A673 (cell line): ENCODE data around the gene SGSM1. TPM values are rescaled to one million over a fixed set of nuclear protein-coding genes. Genes with fewer than 3 reads are reported as not detected.

Experiments used
- BruUV-seq: library from RNA; stranded (reverse); fragments of 400-500 nt; replicated peaks from 2 replicates; lab custom pipeline; 2021; lab: Mats Ljungman, UMichigan
- CTCF ChIA-PET: fragments of 300-600 bp; sonication (Branson Sonifier 250); formaldehyde crosslinking; loops from one replicate; lab custom pipeline; 2022; ENCODE audit warnings: antibody characterized with exemption; lab: Charles Lee
- POLR2A ChIA-PET: fragments of 300-600 bp; sonication (Branson Sonifier 250); formaldehyde crosslinking; loops from one replicate; lab custom pipeline; 2022; ENCODE audit warnings: antibody characterized with exemption; ENCODE audit not compliant: low non-redundant PET; lab: Charles Lee
- DNase-seq: peaks from one replicate; pipeline ENCODE4 v3.0.0-alpha.2; 2015; ENCODE audit warnings: low spot score
- H3K27ac ChIP-seq: fragments of 200-600 bp; sonication (generic); 2 replicates; pipeline ENCODE4 v1.5.1; 2016; ENCODE audit warnings: mixed run types, low read depth, mild to moderate bottlenecking, mixed read lengths, antibody characterized with exemption, low read length; ENCODE audit not compliant: poor library complexity, severe bottlenecking
- H3K27me3 ChIP-seq: fragments of 200-600 bp; sonication (generic); replicated peaks from 2 replicates; pipeline ENCODE4 v1.6.1; 2017; ENCODE audit warnings: mixed run types, low read depth, mild to moderate bottlenecking, mixed read lengths, antibody characterized with exemption, low read length; ENCODE audit not compliant: insufficient read depth, poor library complexity
- H3K36me3 ChIP-seq: fragments of 200-600 bp; sonication (generic); 2 replicates; pipeline ENCODE4 v1.6.1; 2016; ENCODE audit warnings: mixed run types, mild to moderate bottlenecking, mixed read lengths, antibody characterized with exemption, low read length; ENCODE audit not compliant: insufficient read depth, poor library complexity, severe bottlenecking
- H3K4me1 ChIP-seq: fragments of 200-600 bp; sonication (generic); 2 replicates; pipeline ENCODE4 v1.6.1; 2017; ENCODE audit warnings: mixed run types, mild to moderate bottlenecking, mixed read lengths, antibody characterized with exemption, low read length; ENCODE audit not compliant: insufficient read depth, poor library complexity, severe bottlenecking
- H3K4me3 ChIP-seq: fragments of 200-600 bp; sonication (generic); 2 replicates; pipeline ENCODE4 v1.5.1; 2016; ENCODE audit warnings: low read depth, mixed run types, mild to moderate bottlenecking, mixed read lengths, low read length; ENCODE audit not compliant: poor library complexity, severe bottlenecking
- H3K9me3 ChIP-seq: fragments of 200-600 bp; sonication (generic); 2 replicates; pipeline ENCODE4 v1.6.1; 2016; ENCODE audit warnings: mixed run types, low read depth, mild to moderate bottlenecking, mixed read lengths, antibody characterized with exemption, low read length; ENCODE audit not compliant: poor library complexity, severe bottlenecking
- EZH2 ChIP-seq: fragments of 200-600 bp; sonication (generic); IDR thresholded peaks from 2 replicates; pipeline ENCODE4 v1.6.1; 2017; ENCODE audit warnings: borderline replicate concordance, low read depth, mild to moderate bottlenecking, mixed read lengths, antibody characterized with exemption, low read length; ENCODE audit not compliant: poor library complexity, severe bottlenecking
- intact Hi-C: fragments of 100-400 bp; cut with micrococcal nuclease; formaldehyde crosslinking; loops from one replicate; pipeline ENCODE4 v1.10.0; 2022; ENCODE audit not compliant: unreplicated experiment
- total RNA-seq: library from RNA; stranded (reverse); gene quantifications from 2 replicates; pipeline ENCODE4 v1.2.3, GENCODE V29; 2021
- TF ChIP-seq, protein P1 (sequence below): fragments of 300-800, 200-600 bp; sonication (generic); conservative IDR thresholded peaks from 2 replicates; pipeline ENCODE4 v1.5.1; 2017; ENCODE audit warnings: low read depth, mild to moderate bottlenecking, antibody characterized with exemption, low read length, moderate library complexity, mixed read lengths

SGSM1 gene
- total RNA-seq, 1 experiment from 2014 or later, result not detected

DNA sequence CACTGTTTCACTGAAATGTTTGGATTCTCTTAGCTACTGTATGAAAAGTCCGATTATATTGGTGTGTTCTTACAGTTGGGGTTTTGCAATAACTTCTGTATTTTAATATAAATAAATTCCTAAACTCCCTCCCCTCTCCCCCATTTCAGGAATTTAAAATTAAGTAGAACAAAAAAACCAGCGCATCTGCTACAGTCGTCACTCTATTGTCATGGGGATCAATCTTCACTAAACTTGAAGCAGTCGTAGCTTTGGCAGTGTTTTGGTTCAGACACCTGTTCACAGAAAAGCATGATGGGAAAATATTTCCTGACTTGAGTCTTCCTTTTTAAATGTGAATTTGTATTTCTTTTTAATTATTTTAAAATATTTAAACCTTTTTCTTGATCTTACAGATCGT lies 40.8 kb upstream of the SGSM1 start:
- intact Hi-C loops, result loop anchor here (5.0 kb wide), 1 partner anchor 282 kb away; no protein-coding TSS in a partner anchor
- CTCF ChIA-PET, result no interaction called here

DNA sequence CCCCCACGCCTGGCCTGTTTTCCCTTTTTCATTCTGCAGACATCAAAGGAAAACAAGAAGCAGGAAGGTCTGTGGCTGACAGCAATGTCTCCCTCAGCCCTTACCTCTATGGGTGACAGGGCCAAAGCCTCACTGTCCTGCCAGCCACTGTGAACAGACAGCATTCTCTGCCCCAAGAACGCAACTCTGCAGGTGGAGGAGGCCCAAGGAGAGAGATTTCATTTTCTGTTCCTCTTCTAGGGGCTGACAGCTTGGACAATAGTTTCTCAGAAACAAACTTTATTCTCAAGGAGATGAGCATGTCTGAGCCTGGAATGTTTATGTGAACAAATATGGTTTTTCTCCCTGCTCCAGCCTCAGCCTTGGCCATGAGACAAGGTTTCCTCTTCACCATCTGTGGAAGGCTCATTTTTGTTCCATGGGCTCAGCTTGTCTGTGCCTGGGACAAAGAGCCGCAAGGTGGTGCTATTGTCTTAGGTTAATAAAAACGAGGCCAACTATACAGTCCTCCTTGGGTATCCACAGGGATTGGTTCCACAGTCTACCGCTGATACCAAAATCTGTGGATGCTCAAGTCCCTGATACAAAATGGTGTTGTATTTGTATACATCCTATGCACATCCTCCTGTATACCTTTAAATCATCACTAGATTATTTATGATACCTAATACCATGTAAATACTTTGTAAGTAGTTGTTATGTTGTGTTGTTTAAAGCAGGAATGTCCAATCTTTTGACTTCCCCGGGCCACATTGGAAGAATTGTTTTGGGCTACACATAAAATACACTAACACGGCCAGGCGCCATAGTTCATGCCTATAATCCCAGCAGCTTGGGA lies 37.3 kb upstream of the SGSM1 start:
- Histone ChIP-seq H3K36me3 (no peaks in the 10 kb centered on the region), H3K9me3 (no peaks in the 10 kb centered on the region), H3K4me1 (no peaks in the 10 kb centered on the region), H3K4me3 (no peak overlapping the region), H3K27me3 (no peaks in the 10 kb centered on the region), H3K27ac (no peak overlapping the region)
- no TSS peak for BruUV-seq
- DNase-seq, result peak; percentile 72
- TF ChIP-seq, protein P1, sequence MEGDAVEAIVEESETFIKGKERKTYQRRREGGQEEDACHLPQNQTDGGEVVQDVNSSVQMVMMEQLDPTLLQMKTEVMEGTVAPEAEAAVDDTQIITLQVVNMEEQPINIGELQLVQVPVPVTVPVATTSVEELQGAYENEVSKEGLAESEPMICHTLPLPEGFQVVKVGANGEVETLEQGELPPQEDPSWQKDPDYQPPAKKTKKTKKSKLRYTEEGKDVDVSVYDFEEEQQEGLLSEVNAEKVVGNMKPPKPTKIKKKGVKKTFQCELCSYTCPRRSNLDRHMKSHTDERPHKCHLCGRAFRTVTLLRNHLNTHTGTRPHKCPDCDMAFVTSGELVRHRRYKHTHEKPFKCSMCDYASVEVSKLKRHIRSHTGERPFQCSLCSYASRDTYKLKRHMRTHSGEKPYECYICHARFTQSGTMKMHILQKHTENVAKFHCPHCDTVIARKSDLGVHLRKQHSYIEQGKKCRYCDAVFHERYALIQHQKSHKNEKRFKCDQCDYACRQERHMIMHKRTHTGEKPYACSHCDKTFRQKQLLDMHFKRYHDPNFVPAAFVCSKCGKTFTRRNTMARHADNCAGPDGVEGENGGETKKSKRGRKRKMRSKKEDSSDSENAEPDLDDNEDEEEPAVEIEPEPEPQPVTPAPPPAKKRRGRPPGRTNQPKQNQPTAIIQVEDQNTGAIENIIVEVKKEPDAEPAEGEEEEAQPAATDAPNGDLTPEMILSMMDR, result peak; percentile 83
- TF ChIP-seq EZH2, result no peak
- CTCF ChIA-PET, result interaction anchor here (0.6 to 1.0 kb wide), 4 partner anchors 37 to 290 kb away, joined by 3 to 6 read pairs (median 4); no protein-coding TSS in a partner anchor
- intact Hi-C loops, result loop anchor here (2.0 to 5.0 kb wide), 2 partner anchors 82 to 279 kb away; no protein-coding TSS in a partner anchor
- POLR2A ChIA-PET, result interaction anchor here (0.6 kb wide), 1 partner anchor 200 kb away, joined by 3 read pairs; no protein-coding TSS in a partner anchor

More for the DNA sequence above, 40.8 kb upstream of the SGSM1 start:
- TF ChIP-seq EZH2, result no peak
- TF ChIP-seq, protein P1, result no peak
- no peak for DNase-seq
- Histone ChIP-seq H3K4me1 (no peaks in the 10 kb centered on the region), H3K36me3 (no peaks in the 10 kb centered on the region), H3K9me3 (no peaks in the 10 kb centered on the region), H3K4me3 (no peak overlapping the region), H3K27me3 (no peaks in the 10 kb centered on the region), H3K27ac (no peak overlapping the region)
- BruUV-seq, result no TSS peak
- POLR2A ChIA-PET, result no interaction called here

DNA sequence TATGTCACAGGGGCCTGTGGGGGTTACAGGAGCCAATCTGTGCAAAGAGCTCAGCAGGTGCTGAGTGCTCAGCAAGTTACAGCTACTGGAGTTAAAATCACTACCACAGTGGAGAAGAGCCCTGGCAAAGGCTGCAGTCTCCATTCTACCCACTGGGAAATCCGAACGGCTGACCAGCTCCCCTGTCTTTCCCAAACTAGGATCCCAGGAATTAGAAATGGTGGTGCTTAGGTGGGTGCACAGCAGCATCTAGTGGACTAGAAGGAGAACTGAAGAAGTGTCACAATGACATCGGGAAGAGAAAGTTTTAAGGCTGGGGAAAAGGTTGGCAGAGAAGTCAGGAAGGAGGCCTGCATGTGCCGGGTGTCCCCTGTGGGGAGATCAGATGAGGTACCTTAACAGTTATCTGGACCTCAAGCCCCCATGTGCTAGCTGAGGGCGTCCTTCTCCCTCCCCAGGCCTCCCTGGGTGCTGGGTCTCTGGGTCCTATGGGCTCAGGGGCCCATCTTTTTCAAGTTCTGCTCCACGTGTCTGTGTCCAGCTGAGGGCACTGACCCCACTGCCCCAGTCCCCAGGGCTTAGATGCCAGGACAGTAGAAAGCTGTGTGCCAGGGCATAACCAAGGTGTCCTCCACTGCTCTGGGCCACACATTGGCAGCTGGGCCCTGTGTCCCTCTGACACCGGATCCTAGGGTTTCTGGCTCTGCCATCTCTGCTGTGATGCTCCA lies 33.4 kb upstream of the SGSM1 start:
- no peaks in the 10 kb centered on the region for H3K9me3 ChIP-seq
- no peak overlapping the region for H3K27ac ChIP-seq
- H3K4me1 ChIP-seq, result no peaks in the 10 kb centered on the region
- H3K36me3 ChIP-seq, result no peaks in the 10 kb centered on the region
- BruUV-seq, result no TSS peak
- intact Hi-C loops, result no loop called here
- peak; percentile 64 for DNase-seq
- no peaks in the 10 kb centered on the region for H3K27me3 ChIP-seq
- TF ChIP-seq, protein P1, result peak; percentile 61
- TF ChIP-seq EZH2, result no peak
- ChIA-PET POLR2A (no interaction called here), CTCF (interaction anchor here (0.8 kb wide), 2 partner anchors 30 to 197 kb away, joined by 3 read pairs; no protein-coding TSS in a partner anchor)
- no peak overlapping the region for H3K4me3 ChIP-seq
